Nephron (organoid): Measurements from ENCODE around the gene NCKIPSD.
A peak's percentile ranks its signal among the peaks of the same experiment; 100 is the strongest.

Source experiments
- H3K27ac Mint-ChIP-seq, 3 experiments: 2 replicates each; pipeline ENCODE4 v1.8.0; 2020; ENCODE audit warnings: mixed read lengths in 3 of 3, mild to moderate bottlenecking in 2 of 3, moderate library complexity in 1 of 3
- H3K27me3 Mint-ChIP-seq: 2 replicates; pipeline ENCODE4 v1.8.0; 2021; ENCODE audit warnings: low read depth, mild to moderate bottlenecking, moderate library complexity, mixed read lengths
- H3K36me3 Mint-ChIP-seq: 2 replicates; pipeline ENCODE4 v1.8.0; 2020; ENCODE audit warnings: low read depth, mixed read lengths
- H3K4me1 Mint-ChIP-seq: 2 replicates; pipeline ENCODE4 v1.8.0; 2020; ENCODE audit warnings: mixed read lengths
- H3K4me3 Mint-ChIP-seq, 3 experiments: 2 replicates each; pipeline ENCODE4 v1.8.0; 2020; ENCODE audit warnings: mild to moderate bottlenecking in 3 of 3, mixed read lengths in 3 of 3, moderate library complexity in 2 of 3
- H3K9me3 Mint-ChIP-seq: 2 replicates; pipeline ENCODE4 v1.8.0; 2020; ENCODE audit warnings: mixed read lengths
- CTCF ChIP-seq, 3 experiments: fragments of 200-600 bp; sonication (generic); IDR thresholded peaks; one replicate each; pipeline ENCODE4 v1.5.0; 2021; ENCODE audit warnings: antibody characterized with exemption in 3 of 3; ENCODE audit not compliant: unreplicated experiment in 3 of 3

The NCKIPSD gene

GRCh38 chr3:48641396-48641795 is 44.3 kb downstream of the NCKIPSD start:
- Mint-ChIP-seq H3K27ac (no peak overlapping the region), H3K4me1 (peaks cover 10% of the 10 kb centered on the region), H3K27me3 (peaks cover 3% of the 10 kb centered on the region), H3K9me3 (no peaks in the 10 kb centered on the region), H3K36me3 (peaks cover 4% of the 10 kb centered on the region), H3K4me3 (no peak overlapping the region)
- no peak for TF ChIP-seq CTCF (IDR thresholded peaks at IDR 0.05; ENCODE audit: unreplicated experiment in 3 of 3)

GRCh38 chr3:48639944-48640606 is 45.6 kb downstream of the NCKIPSD start:
- no peak for TF ChIP-seq CTCF (IDR thresholded peaks at IDR 0.05; ENCODE audit: unreplicated experiment in 3 of 3)
- no peak overlapping the region for H3K27ac Mint-ChIP-seq
- H3K36me3 Mint-ChIP-seq, result peaks cover 4% of the 10 kb centered on the region
- H3K4me1 Mint-ChIP-seq, result peaks cover 16% of the 10 kb centered on the region
- H3K4me3 Mint-ChIP-seq, result no peak overlapping the region
- H3K27me3 Mint-ChIP-seq, result peaks cover 3% of the 10 kb centered on the region
- no peaks in the 10 kb centered on the region for H3K9me3 Mint-ChIP-seq

- H3K27ac Mint-ChIP-seq, result no peak overlapping the region
- no peaks in the 10 kb centered on the region for H3K36me3 Mint-ChIP-seq
- no peaks in the 10 kb centered on the region for H3K9me3 Mint-ChIP-seq
- TF ChIP-seq CTCF (IDR thresholded peaks at IDR 0.05; ENCODE audit: unreplicated experiment in 3 of 3), result no peak
- H3K4me1 Mint-ChIP-seq, result peaks cover 16% of the 10 kb centered on the region
- peak overlapping the region; percentile 57 to 69 (median 67) for H3K4me3 Mint-ChIP-seq
- no peaks in the 10 kb centered on the region for H3K27me3 Mint-ChIP-seq
These were observed 48.4 kb downstream of the NCKIPSD start for GRCh38 chr3:48637305-48637704.

GRCh38 chr3:48636149-48636655 is 49.5 kb downstream of the NCKIPSD start:
- Mint-ChIP-seq H3K27ac (peak overlapping the region in 2 of 3 experiments; percentile 57 to 73), H3K4me3 (peak overlapping the region; percentile 88 to 89 (median 88)), H3K9me3 (no peaks in the 10 kb centered on the region), H3K4me1 (peaks cover 16% of the 10 kb centered on the region), H3K27me3 (no peaks in the 10 kb centered on the region), H3K36me3 (peaks cover 3% of the 10 kb centered on the region)
- no peak for TF ChIP-seq CTCF (IDR thresholded peaks at IDR 0.05; ENCODE audit: unreplicated experiment in 3 of 3)

- Mint-ChIP-seq H3K4me3 (peak within 1 kb of the TSS; percentile 88 to 89 (median 88)), H3K27ac (peak within 1 kb of the TSS; percentile 51 to 85 (median 81)), H3K4me1 (peaks cover 16% of the 10 kb centered on the region), H3K27me3 (no peaks in the 10 kb centered on the region), H3K9me3 (no peaks in the 10 kb centered on the region), H3K36me3 (peaks cover 3% of the 10 kb centered on the region)
- TF ChIP-seq CTCF (IDR thresholded peaks at IDR 0.05; ENCODE audit: unreplicated experiment in 3 of 3), result peak; percentile 26 to 54 (median 45)
These were observed 50.3 kb downstream of the NCKIPSD start, which contains the start of gene SLC26A6 for GRCh38 chr3:48635222-48636021. Gene SLC26A6 (minus strand): TSS chr3:48635461. CDS start chr3:48635393, 68 bp downstream.
